GM12878 (cell line): ENCODE results near the gene CD34. TPM values are rescaled to one million over a fixed set of nuclear protein-coding genes. Genes with fewer than 3 reads are reported as not detected.

Experiments used
- ATAC-seq: fragments of 200-7000 bp; cut with Tn5 transposase; 3 replicates; pipeline ENCODE4 v1.9.1; 2020; ENCODE audit warnings: mild to moderate bottlenecking, moderate library complexity
- BruUV-seq: library from RNA; stranded (reverse); fragments of 400-500 nt; replicated peaks from 2 replicates; lab custom pipeline; 2021; lab: Mats Ljungman, UMichigan
- CTCF ChIA-PET: fragments of 300-600 bp; sonication (Branson Sonifier 250); formaldehyde crosslinking; extraction: SDS; loops from one replicate; lab custom pipeline; 2021; ENCODE audit warnings: inconsistent platforms; lab: Yijun Ruan, JAX
- POLR2A ChIA-PET: fragments of 350-600 bp; formaldehyde crosslinking; extraction: SDS; loops from one replicate; lab custom pipeline; 2021; ENCODE audit warnings: inconsistent platforms; lab: Charles Lee
- RAD21 ChIA-PET: fragments of 300-600 bp; sonication (Branson Sonifier 250); formaldehyde crosslinking; loops from one replicate; lab custom pipeline; 2023; ENCODE audit warnings: antibody characterized with exemption; ENCODE audit not compliant: unreplicated experiment; lab: Charles Lee
- SMC1A ChIA-PET: fragments of 300-600 bp; sonication (Branson Sonifier 250); formaldehyde crosslinking; loops from one replicate; lab custom pipeline; 2023; ENCODE audit not compliant: unreplicated experiment, uncharacterized antibody; lab: Charles Lee
- DNase-seq: peaks from one replicate; pipeline ENCODE4 v3.0.0-alpha.2; 2011; ENCODE audit warnings: low read depth, low spot score
- FAIRE-seq: peaks from 3 replicates; lab custom pipeline; 2011; peaks lifted over from hg19 to GRCh38; lab: Jason Lieb, UNC
- H2AFZ ChIP-seq: 2 replicates; pipeline ENCODE4 v1.6.0; 2011; ENCODE audit warnings: low read depth, low read length, control low read depth; ENCODE audit not compliant: control insufficient read depth
- H3K27ac ChIP-seq: 2 replicates; pipeline ENCODE4 v1.5.1; 2011; ENCODE audit warnings: control low read depth; ENCODE audit not compliant: control insufficient read depth, insufficient read depth
- H3K27me3 ChIP-seq, 2 experiments: replicated peaks in 1 of 2; 2 replicates each; pipeline versions ENCODE4 v1.6.0 to v1.6.1; 2011; ENCODE audit warnings: low read length in 1 of 2; ENCODE audit not compliant: control insufficient read depth in 2 of 2, insufficient read depth in 2 of 2
- H3K36me3 ChIP-seq, 2 experiments: 2 replicates each; pipeline ENCODE4 v1.5.1; 2011; ENCODE audit warnings: low read length in 1 of 2; ENCODE audit not compliant: control insufficient read depth in 2 of 2, insufficient read depth in 2 of 2
- H3K4me1 ChIP-seq: 2 replicates; pipeline ENCODE4 v1.6.1; 2011; ENCODE audit warnings: mild to moderate bottlenecking, low read length, moderate library complexity, mixed read lengths; ENCODE audit not compliant: control insufficient read depth, insufficient read depth
- H3K4me2 ChIP-seq: 2 replicates; pipeline ENCODE4 v1.6.0; 2011; ENCODE audit warnings: control low read depth; ENCODE audit not compliant: control insufficient read depth, insufficient read depth
- H3K4me3 ChIP-seq: fragments of 200-600 bp; sonication (generic); 2 replicates; pipeline ENCODE4 v1.5.1; 2016
- H3K79me2 ChIP-seq: 2 replicates; pipeline ENCODE4 v1.6.0; 2011; ENCODE audit warnings: low read length; ENCODE audit not compliant: control insufficient read depth, insufficient read depth
- H3K9ac ChIP-seq: 2 replicates; pipeline ENCODE4 v1.8.0; 2011; ENCODE audit warnings: low read length, control low read depth, mixed read lengths; ENCODE audit not compliant: control insufficient read depth, insufficient read depth
- H3K9me3 ChIP-seq: replicated peaks from 3 replicates; pipeline ENCODE4 v1.5.1; 2011; ENCODE audit warnings: mild to moderate bottlenecking, low read length; ENCODE audit not compliant: control insufficient read depth, insufficient read depth
- H4K20me1 ChIP-seq: 2 replicates; pipeline ENCODE4 v1.6.0; 2011; ENCODE audit not compliant: control insufficient read depth, insufficient read depth
- SPI1 ChIP-seq: IDR thresholded peaks from 2 replicates; pipeline ENCODE4 v1.6.1; 2011; ENCODE audit warnings: low read depth, mild to moderate bottlenecking, low read length, moderate library complexity, borderline replicate concordance; ENCODE audit not compliant: insufficient read depth
- ZBTB33 ChIP-seq: fragments of 450-650 bp; IDR thresholded peaks from 2 replicates; pipeline ENCODE4 v1.6.1; 2017; ENCODE audit warnings: mild to moderate bottlenecking
- ZNF207 ChIP-seq: fragments of 450-650 bp; IDR thresholded peaks from 2 replicates; pipeline ENCODE4 v1.6.1; 2014; ENCODE audit warnings: antibody characterized with exemption, mild to moderate bottlenecking, borderline replicate concordance
- WGBS: methylation state at CpG from one replicate; pipeline ENCODE4 v1.1.6; 2016; ENCODE audit warnings: low lambda C conversion rate; ENCODE audit not compliant: insufficient replicate concordance, insufficient coverage; ENCODE audit errors: missing lambda C conversion rate; 5-methylcytosine and 5-hydroxymethylcytosine counted together
- in situ Hi-C: fragments of 300-500 bp; cut with MboI; formaldehyde crosslinking; loops from 9 replicates; pipeline ENCODE4 v1.14.3; 2018; ENCODE audit warnings: mixed read lengths
- intact Hi-C: fragments of 100-400 bp; cut with micrococcal nuclease; formaldehyde crosslinking; loops from one replicate; pipeline ENCODE4 v1.14.2; 2022; ENCODE audit not compliant: unreplicated experiment
- polyA plus RNA-seq, 11 experiments: library from polyadenylated mRNA; depleted of rRNA in 4 of 11; unstranded in 6 of 11; stranded (reverse) in 5 of 11; fragments of >200 nt; fragmentation: Nextera tagmentation in 4 of 11; fragmentation: Illumina TruSeq in 1 of 11; extraction: Ambion mirVana in 4 of 11; extraction: Trizol in 1 of 11; gene quantifications; 1 replicate in 1 of 11; 2 replicates in 10 of 11; pipeline versions ENCODE4 v1.2.1 to v1.2.3, GENCODE V29; 2011 to 2016; ENCODE audit warnings: inconsistent platforms in 2 of 11, missing spikeins in 2 of 11, low read depth in 1 of 11
- total RNA-seq, 4 experiments: library from RNA; depleted of rRNA in 3 of 4; stranded (reverse); fragments of >200 nt in 3 of 4; fragmentation: Illumina TruSeq in 1 of 4; extraction: Trizol in 1 of 4; gene quantifications; 2 replicates each; pipeline versions ENCODE4 v1.2.1 to v1.2.3, GENCODE V29; 2013 to 2021

CD34 gene
- total and polyA plus RNA-seq, 10 of the 15 experiments (the other 5 are each of a cell fraction or from before 2014, with no cell fraction given) = under 0.01 to 0.08 (median 0.02) TPM; not detected in 6

DNA sequence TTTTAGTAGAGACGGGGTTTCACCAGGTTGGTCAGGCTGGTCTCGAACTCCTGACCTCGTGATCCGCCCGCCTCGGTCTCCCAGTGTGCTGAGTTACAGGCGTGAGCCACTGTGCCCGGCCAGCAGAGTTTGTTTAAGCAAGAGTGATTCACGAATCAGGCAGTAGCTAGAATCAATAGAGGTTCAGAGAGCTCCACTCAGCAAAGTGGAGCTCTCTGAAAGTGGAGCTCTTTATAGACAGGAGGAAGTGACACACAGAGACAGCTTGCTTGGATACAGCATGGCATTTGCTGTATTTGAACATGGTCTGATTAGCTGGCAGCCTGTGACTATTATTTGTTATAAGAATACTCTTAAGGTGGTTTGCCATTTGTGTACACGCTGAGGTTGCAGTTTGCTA lies 27.1 kb upstream of the CD34 start (continued):
- TF ChIP-seq ZBTB33 = no peak

DNA sequence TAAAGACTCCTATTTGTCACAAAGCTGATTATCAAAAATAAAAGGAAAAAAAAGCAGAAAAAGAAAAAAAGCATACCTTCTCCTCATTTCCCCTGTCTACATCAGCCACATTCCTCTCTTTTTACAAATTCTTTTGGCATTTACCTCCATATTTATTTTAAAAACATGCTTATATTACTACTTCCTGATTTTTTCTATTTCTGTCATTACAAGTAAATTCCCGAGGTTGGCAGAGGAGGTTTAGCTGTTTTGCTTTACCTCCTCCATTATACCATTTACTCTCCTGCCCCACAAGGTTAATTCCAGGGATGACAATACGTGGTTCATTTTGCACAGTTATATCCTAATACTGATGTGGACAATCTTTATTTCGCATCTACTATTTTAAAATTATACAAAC lies 26.3 kb upstream of the CD34 start:
- H2AFZ ChIP-seq = no peak overlapping the region
- RAD21 ChIA-PET = no interaction called here
- H3K4me1 ChIP-seq = peaks cover 5% of the 10 kb centered on the region; the same call in 1 of the 2 replicates
- H4K20me1 ChIP-seq = no peaks in the 10 kb centered on the region
- DNase-seq (no peak), ATAC-seq (no peak), FAIRE-seq (no peak)
- in situ Hi-C loops (no loop called here), intact Hi-C loops (no loop called here)
- POLR2A ChIA-PET = no interaction called here
- CTCF ChIA-PET = interaction anchor here (0.9 to 3.6 kb wide), 4 partner anchors 9 to 211 kb away, joined by 4 to 27 read pairs (median 12); no protein-coding TSS in a partner anchor
- SMC1A ChIA-PET = interaction anchor here (0.7 to 2.3 kb wide), 2 partner anchors 9 to 18 kb away, joined by 3 to 8 read pairs; no protein-coding TSS in a partner anchor
- no peak overlapping the region for H3K27ac ChIP-seq
- H3K79me2 ChIP-seq = no peaks in the 10 kb centered on the region
- H3K9me3 ChIP-seq = peaks cover 9% of the 10 kb centered on the region
- H3K36me3 ChIP-seq = no peaks in the 10 kb centered on the region
- no peak overlapping the region for H3K4me3 ChIP-seq
- 41% methylated on average over 3 of the region's 3 CpGs for WGBS
- no peak overlapping the region for H3K9ac ChIP-seq
- H3K4me2 ChIP-seq = no peak overlapping the region
- TF ChIP-seq ZNF207 (no peak), SPI1 (no peak)
- H3K27me3 ChIP-seq = no peaks in the 10 kb centered on the region
- BruUV-seq = no TSS peak
